Osteoblast (primary cell): ENCODE measurements around the gene GRB10. TPM values are rescaled to one million over a fixed set of nuclear protein-coding genes. Genes with fewer than 3 reads are reported as not detected.

Source experiments
- DNase-seq: peaks from one replicate; pipeline ENCODE4 v3.0.0; 2011; ENCODE audit warnings: low spot score, mixed read lengths; ENCODE audit not compliant: insufficient read length; ENCODE audit errors: missing footprints
- H2AFZ ChIP-seq: 2 replicates; pipeline ENCODE4 v1.6.0; 2011; ENCODE audit warnings: mild to moderate bottlenecking, low read length
- H3K27ac ChIP-seq: 2 replicates; pipeline ENCODE4 v1.5.1; 2011; ENCODE audit warnings: mild to moderate bottlenecking, low read depth, low read length, moderate library complexity
- H3K27me3 ChIP-seq: 2 replicates; pipeline ENCODE4 v1.6.0; 2012; ENCODE audit warnings: mild to moderate bottlenecking, control low read depth, inconsistent platforms, low read length, moderate library complexity; ENCODE audit not compliant: insufficient read depth
- H3K36me3 ChIP-seq: 2 replicates; pipeline ENCODE4 v1.5.1; 2011; ENCODE audit warnings: mild to moderate bottlenecking, low read length, control low read depth, moderate library complexity; ENCODE audit not compliant: insufficient read depth
- H3K4me1 ChIP-seq: 2 replicates; pipeline ENCODE4 v1.5.1; 2011; ENCODE audit warnings: mild to moderate bottlenecking, low read length, control low read depth, moderate library complexity; ENCODE audit not compliant: insufficient read depth
- H3K4me2 ChIP-seq: 2 replicates; pipeline ENCODE4 v1.6.0; 2011; ENCODE audit warnings: mild to moderate bottlenecking, low read length; ENCODE audit not compliant: insufficient read depth
- H3K4me3 ChIP-seq: fragments of 200-600 bp; sonication (generic); 3 replicates; pipeline ENCODE4 v1.5.1; 2012; ENCODE audit warnings: mild to moderate bottlenecking, low read length, inconsistent platforms; ENCODE audit not compliant: insufficient read depth
- H3K79me2 ChIP-seq: 2 replicates; pipeline ENCODE4 v1.6.0; 2012; ENCODE audit warnings: mild to moderate bottlenecking, low read length, control low read depth, inconsistent platforms; ENCODE audit not compliant: insufficient read depth
- H3K9me3 ChIP-seq: 2 replicates; pipeline ENCODE4 v1.5.1; 2011; ENCODE audit warnings: low read depth, low read length, control low read depth
- H4K20me1 ChIP-seq: 2 replicates; pipeline ENCODE4 v1.6.0; 2012; ENCODE audit warnings: mild to moderate bottlenecking, low read length, control low read depth; ENCODE audit not compliant: insufficient read depth
- total RNA-seq: library from RNA; depleted of rRNA; stranded (reverse); fragments of >200 nt; gene quantifications from 2 replicates; pipeline ENCODE4 v1.2.3, GENCODE V29; 2012
- TF ChIP-seq, protein P1 (sequence below): IDR thresholded peaks from 2 replicates; pipeline ENCODE4 v1.5.1; 2011; ENCODE audit warnings: mild to moderate bottlenecking, low read depth, low read length, moderate library complexity; ENCODE audit errors: extremely low read depth

GRB10 gene
- total RNA-seq, 1 donor: 62.6 TPM

DNA sequence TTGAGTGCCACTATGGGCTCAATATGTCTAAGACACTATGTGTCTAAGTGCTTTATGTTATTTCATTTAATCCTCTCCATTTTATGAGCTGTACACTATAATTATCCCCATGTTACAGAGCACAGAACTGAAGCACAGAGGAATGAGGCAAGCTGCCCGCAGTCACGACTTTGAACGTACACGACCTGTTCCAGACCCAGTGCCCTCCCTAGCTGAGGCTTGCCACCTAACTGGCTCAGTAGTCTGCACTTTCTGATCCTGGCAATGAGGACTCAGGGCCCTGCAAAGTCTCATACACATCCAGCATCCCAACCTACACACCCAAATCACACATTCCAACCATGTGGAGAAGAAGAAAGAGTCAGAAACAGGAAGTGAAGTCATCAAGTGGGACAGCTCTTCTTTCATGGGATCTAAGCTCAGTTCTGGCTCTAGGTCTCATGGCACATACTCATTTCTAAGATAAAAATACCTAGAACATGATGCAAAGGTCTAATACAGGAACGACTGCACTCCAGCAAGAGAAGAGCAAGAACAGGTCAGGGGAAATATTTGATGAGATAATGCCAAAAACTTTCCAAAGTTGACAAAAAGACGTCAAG lies 175.1 kb downstream of the GRB10 start:
- DNase-seq: no peak
- Histone ChIP-seq H2AFZ (no peak overlapping the region), H3K27me3 (no peaks in the 10 kb centered on the region), H3K9me3 (no peaks in the 10 kb centered on the region), H3K4me2 (no peak overlapping the region), H3K79me2 (no peaks in the 10 kb centered on the region), H3K4me3 (no peak overlapping the region), H4K20me1 (peaks cover 19% of the 10 kb centered on the region), H3K4me1 (peaks cover 10% of the 10 kb centered on the region), H3K27ac (no peak overlapping the region), H3K36me3 (peaks cover 21% of the 10 kb centered on the region)
- TF ChIP-seq, protein P1, sequence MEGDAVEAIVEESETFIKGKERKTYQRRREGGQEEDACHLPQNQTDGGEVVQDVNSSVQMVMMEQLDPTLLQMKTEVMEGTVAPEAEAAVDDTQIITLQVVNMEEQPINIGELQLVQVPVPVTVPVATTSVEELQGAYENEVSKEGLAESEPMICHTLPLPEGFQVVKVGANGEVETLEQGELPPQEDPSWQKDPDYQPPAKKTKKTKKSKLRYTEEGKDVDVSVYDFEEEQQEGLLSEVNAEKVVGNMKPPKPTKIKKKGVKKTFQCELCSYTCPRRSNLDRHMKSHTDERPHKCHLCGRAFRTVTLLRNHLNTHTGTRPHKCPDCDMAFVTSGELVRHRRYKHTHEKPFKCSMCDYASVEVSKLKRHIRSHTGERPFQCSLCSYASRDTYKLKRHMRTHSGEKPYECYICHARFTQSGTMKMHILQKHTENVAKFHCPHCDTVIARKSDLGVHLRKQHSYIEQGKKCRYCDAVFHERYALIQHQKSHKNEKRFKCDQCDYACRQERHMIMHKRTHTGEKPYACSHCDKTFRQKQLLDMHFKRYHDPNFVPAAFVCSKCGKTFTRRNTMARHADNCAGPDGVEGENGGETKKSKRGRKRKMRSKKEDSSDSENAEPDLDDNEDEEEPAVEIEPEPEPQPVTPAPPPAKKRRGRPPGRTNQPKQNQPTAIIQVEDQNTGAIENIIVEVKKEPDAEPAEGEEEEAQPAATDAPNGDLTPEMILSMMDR: no peak

DNA sequence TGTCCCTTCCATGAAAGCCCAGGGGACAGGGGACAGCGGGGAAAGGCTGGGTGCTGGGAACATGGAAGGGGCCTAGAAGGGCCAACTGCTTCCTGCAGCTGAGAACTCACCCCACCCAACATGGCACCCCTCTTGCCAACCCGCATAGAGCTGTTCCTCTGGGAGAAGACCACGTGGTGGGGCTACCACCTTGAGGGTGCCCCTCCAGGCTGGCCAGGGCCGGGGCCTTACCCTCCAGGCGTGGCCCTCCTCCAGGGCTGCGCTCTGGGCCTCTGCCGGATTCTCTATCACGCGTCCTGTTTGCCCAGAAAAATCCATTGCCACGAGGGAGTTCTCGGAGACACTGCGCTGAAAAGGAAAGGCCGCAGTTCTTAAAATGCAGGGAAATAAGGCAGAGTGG lies 177.6 kb downstream of the GRB10 start:
- peaks cover 14% of the 10 kb centered on the region for H4K20me1 ChIP-seq
- no peaks in the 10 kb centered on the region for H3K9me3 ChIP-seq
- H3K4me3 ChIP-seq: no peak overlapping the region

DNA sequence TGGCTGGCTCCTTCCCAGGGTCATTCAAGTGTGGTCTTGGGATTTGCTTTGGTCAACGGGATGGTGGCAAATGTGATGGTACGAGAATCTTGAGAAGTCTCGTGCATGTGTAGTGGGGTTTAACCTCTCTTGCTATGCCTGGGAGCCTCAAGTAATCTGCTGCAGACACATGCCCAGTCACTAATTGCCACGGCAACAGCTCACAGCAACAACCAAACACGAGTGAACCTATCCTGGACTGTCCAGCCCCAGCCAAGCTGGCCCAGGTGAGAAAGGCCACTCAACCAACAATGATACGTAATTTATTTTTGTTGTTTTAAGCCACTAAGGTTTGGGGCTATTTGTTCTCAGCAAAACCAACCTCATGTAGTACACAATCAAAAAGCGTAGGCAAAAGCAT lies 179.4 kb downstream of the GRB10 start:
- H3K36me3 ChIP-seq: peaks cover 27% of the 10 kb centered on the region
- peaks cover 8% of the 10 kb centered on the region for H4K20me1 ChIP-seq
- TF ChIP-seq, protein P1: no peak
- H3K4me2 ChIP-seq: no peak overlapping the region
- H3K79me2 ChIP-seq: no peaks in the 10 kb centered on the region
- H3K27me3 ChIP-seq: no peaks in the 10 kb centered on the region
- no peak overlapping the region for H3K27ac ChIP-seq
- no peak overlapping the region for H2AFZ ChIP-seq
- no peaks in the 10 kb centered on the region for H3K4me1 ChIP-seq
- no peak for DNase-seq
- H3K9me3 ChIP-seq: no peaks in the 10 kb centered on the region
- H3K4me3 ChIP-seq: no peak overlapping the region

More for the DNA sequence above, 177.6 kb downstream of the GRB10 start:
- H3K4me1 ChIP-seq: no peaks in the 10 kb centered on the region
- no peak overlapping the region for H2AFZ ChIP-seq
- no peaks in the 10 kb centered on the region for H3K79me2 ChIP-seq
- TF ChIP-seq, protein P1: no peak
- no peaks in the 10 kb centered on the region for H3K27me3 ChIP-seq
- no peak overlapping the region for H3K4me2 ChIP-seq
- H3K27ac ChIP-seq: no peak overlapping the region
- DNase-seq: no peak
- peaks cover 22% of the 10 kb centered on the region for H3K36me3 ChIP-seq

DNA sequence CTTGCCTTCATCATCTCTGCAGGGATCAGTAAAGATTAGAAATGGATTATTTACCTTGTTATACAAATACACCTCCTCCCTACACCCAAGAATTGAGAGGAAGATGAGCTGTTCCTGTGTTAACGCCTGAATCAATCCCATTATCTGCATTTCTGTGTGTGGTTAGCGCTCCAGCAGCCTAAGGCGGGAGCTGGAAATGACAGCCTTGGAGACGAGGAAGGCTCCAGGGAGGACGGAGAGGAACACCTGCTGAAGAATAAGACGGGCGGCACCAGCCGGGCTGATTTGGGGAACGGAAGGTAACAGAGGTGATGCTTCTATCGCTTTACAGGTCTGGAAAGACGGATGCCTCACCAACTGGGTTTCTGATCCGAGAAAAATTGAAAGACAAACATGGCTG lies 183.3 kb downstream of the GRB10 start:
- Histone ChIP-seq H3K36me3 (peaks cover 33% of the 10 kb centered on the region), H3K79me2 (no peaks in the 10 kb centered on the region), H3K4me3 (no peak overlapping the region), H3K4me2 (no peak overlapping the region), H2AFZ (no peak overlapping the region), H4K20me1 (peaks cover 3% of the 10 kb centered on the region), H3K27me3 (no peaks in the 10 kb centered on the region), H3K27ac (no peak overlapping the region), H3K9me3 (no peaks in the 10 kb centered on the region), H3K4me1 (no peaks in the 10 kb centered on the region)
- DNase-seq: no peak
- TF ChIP-seq, protein P1: no peak
